Endothelial cell of umbilical vein (primary cell): ENCODE results near the gene KIAA1755.

Experiments
- CTCF ChIP-seq, 2 donors: IDR thresholded peaks; 1 replicate in 1 of 2; 2 replicates in 1 of 2; pipeline ENCODE4 v1.5.1; 2011; ENCODE audit warnings: low read length in 2 of 2, mild to moderate bottlenecking in 2 of 2, moderate library complexity in 2 of 2, control low read depth in 1 of 2, inconsistent platforms in 1 of 2, low read depth in 1 of 2; ENCODE audit not compliant: insufficient read depth in 1 of 2; ENCODE audit errors: extremely low read depth in 1 of 2
- EZH2 ChIP-seq: IDR thresholded peaks from 2 replicates; pipeline ENCODE4 v1.6.1; 2012; ENCODE audit warnings: borderline replicate concordance, low read depth, mild to moderate bottlenecking, moderate library complexity, low read length, inconsistent platforms; ENCODE audit not compliant: severe bottlenecking
- FOS ChIP-seq: IDR thresholded peaks from 2 replicates; pipeline ENCODE4 v1.6.1; 2011; ENCODE audit warnings: mild to moderate bottlenecking, low read length, moderate library complexity, borderline replicate concordance; ENCODE audit not compliant: insufficient read depth
- MYC ChIP-seq: IDR thresholded peaks from one replicate; pipeline ENCODE4 v1.6.1; 2011; ENCODE audit warnings: mild to moderate bottlenecking, low read depth, low read length
- POLR2A ChIP-seq: IDR thresholded peaks from 2 replicates; pipeline ENCODE4 v1.6.1; 2012; ENCODE audit warnings: low read depth, mild to moderate bottlenecking, control low read depth, low read length
- POLR2AphosphoS5 ChIP-seq: IDR thresholded peaks from 2 replicates; pipeline ENCODE4 v1.6.1; 2012; ENCODE audit warnings: low read depth, mild to moderate bottlenecking, control low read depth, low read length, moderate library complexity; ENCODE audit not compliant: insufficient read depth
- TF ChIP-seq, protein P1 (sequence below): IDR thresholded peaks from 2 replicates; pipeline ENCODE4 v1.6.1; 2011; ENCODE audit not compliant: insufficient read depth, insufficient read length

- TF ChIP-seq CTCF (IDR thresholded peaks at IDR 0.05; ENCODE audit: extremely low read depth in 1 of 2, insufficient read depth in 1 of 2, low read depth in 1 of 2, low read length in 2 of 2) (no peak), POLR2A (no peak), POLR2AphosphoS5 (no peak), EZH2 (no peak), MYC (no peak), FOS (no peak)
- TF ChIP-seq, protein P1, sequence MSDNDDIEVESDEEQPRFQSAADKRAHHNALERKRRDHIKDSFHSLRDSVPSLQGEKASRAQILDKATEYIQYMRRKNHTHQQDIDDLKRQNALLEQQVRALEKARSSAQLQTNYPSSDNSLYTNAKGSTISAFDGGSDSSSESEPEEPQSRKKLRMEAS = no peak
Observed at GRCh38 chr20:38267296-38267695, 6.8 kb upstream of the KIAA1755 start.
